Naive thymus-derived CD4-positive, alpha-beta T cell (primary cell): ENCODE measurements around the gene TET3. TPM values are rescaled to one million over a fixed set of nuclear protein-coding genes. Genes with fewer than 3 reads are reported as not detected.

Source experiments
- ATAC-seq: fragments of 150-1000 bp; cut with Tn5 transposase; 2 replicates; pipeline ENCODE4 v1.10.0; 2021; ENCODE audit warnings: mild to moderate bottlenecking, moderate library complexity
- CTCF ChIA-PET: fragments of 350-600 bp; sonication (Branson Sonifier 250); formaldehyde crosslinking; loops from one replicate; lab custom pipeline; 2021; ENCODE audit warnings: antibody characterized with exemption; lab: Charles Lee
- POLR2A ChIA-PET: fragments of 350-600 bp; sonication (Branson Sonifier 250); formaldehyde crosslinking; loops from one replicate; lab custom pipeline; 2021; ENCODE audit warnings: antibody characterized with exemption, inconsistent platforms; lab: Charles Lee
- DNase-seq, 9 donors: peaks; one replicate each; pipeline versions ENCODE4 v3.0.0 to v3.0.0-alpha.2; 2020 to 2022; ENCODE audit warnings: mixed read lengths in 1 of 9
- H3K27ac ChIP-seq: one replicate; pipeline ENCODE4 v1.7.0; 2013; ENCODE audit warnings: mild to moderate bottlenecking, low read depth, low read length, moderate library complexity
- H3K27me3 ChIP-seq, 2 donors: one replicate each; pipeline ENCODE4 v1.7.0; 2013; ENCODE audit warnings: low read length in 2 of 2, mild to moderate bottlenecking in 2 of 2, moderate library complexity in 2 of 2; ENCODE audit not compliant: control insufficient read depth in 2 of 2, insufficient read depth in 2 of 2
- H3K36me3 ChIP-seq, 3 experiments: 1 replicate in 2 of 3; 2 replicates in 1 of 3; pipeline ENCODE4 v1.7.0; 2013; ENCODE audit warnings: low read length in 3 of 3, mild to moderate bottlenecking in 3 of 3, moderate library complexity in 1 of 3; ENCODE audit not compliant: insufficient read depth in 3 of 3, control insufficient read depth in 2 of 3
- H3K4me1 ChIP-seq, 2 donors: one replicate each; pipeline ENCODE4 v1.7.0; 2013; ENCODE audit warnings: low read length in 2 of 2, mild to moderate bottlenecking in 2 of 2, moderate library complexity in 1 of 2; ENCODE audit not compliant: control insufficient read depth in 2 of 2, insufficient read depth in 2 of 2
- H3K4me3 ChIP-seq: 2 replicates; pipeline ENCODE4 v1.7.0; 2013; ENCODE audit warnings: mild to moderate bottlenecking, low read length
- H3K9me3 ChIP-seq, 3 experiments: 1 replicate in 2 of 3; 2 replicates in 1 of 3; pipeline ENCODE4 v1.7.0; 2013; ENCODE audit warnings: low read length in 3 of 3; ENCODE audit not compliant: control insufficient read depth in 2 of 3
- H3K27ac Mint-ChIP-seq, 9 donors: one replicate each; pipeline ENCODE4 v1.8.0; 2020 to 2022; ENCODE audit warnings: mixed read lengths in 9 of 9, mild to moderate bottlenecking in 8 of 9, moderate library complexity in 5 of 9, inconsistent platforms in 2 of 9
- H3K27me3 Mint-ChIP-seq, 5 donors: one replicate each; pipeline ENCODE4 v1.8.0; 2021 to 2022; ENCODE audit warnings: mixed read lengths in 5 of 5, mild to moderate bottlenecking in 1 of 5
- H3K36me3 Mint-ChIP-seq, 5 donors: one replicate each; pipeline ENCODE4 v1.8.0; 2020 to 2022; ENCODE audit warnings: mixed read lengths in 5 of 5, mild to moderate bottlenecking in 3 of 5, inconsistent platforms in 1 of 5
- H3K4me1 Mint-ChIP-seq, 7 donors: one replicate each; pipeline ENCODE4 v1.8.0; 2020 to 2022; ENCODE audit warnings: mixed read lengths in 7 of 7, mild to moderate bottlenecking in 3 of 7, inconsistent platforms in 1 of 7
- H3K4me3 Mint-ChIP-seq, 10 donors: one replicate each; pipeline ENCODE4 v1.8.0; 2020 to 2022; ENCODE audit warnings: mild to moderate bottlenecking in 10 of 10, mixed read lengths in 10 of 10, moderate library complexity in 6 of 10, inconsistent platforms in 2 of 10
- H3K9me3 Mint-ChIP-seq, 11 donors: one replicate each; pipeline ENCODE4 v1.8.0; 2020 to 2022; ENCODE audit warnings: mixed read lengths in 11 of 11, mild to moderate bottlenecking in 4 of 11, inconsistent platforms in 1 of 11, moderate library complexity in 1 of 11
- intact Hi-C, 2 donors: fragments of 100-400 bp; cut with micrococcal nuclease; formaldehyde crosslinking; loops; one replicate each; pipeline ENCODE4 v1.15.1; 2023
- polyA plus RNA-seq, 2 donors: library from polyadenylated mRNA; unstranded; fragments of 300-500 nt; fragmentation: Illumina TruSeq; gene quantifications; one replicate each; pipeline ENCODE4 v1.2.3, GENCODE V29; 2021
- total RNA-seq, 6 experiments: library from RNA in 5 of 6; stranded (reverse) in 5 of 6; gene quantifications; 1 replicate in 5 of 6; 2 replicates in 1 of 6; pipeline ENCODE4 v1.2.3 and lab custom pipeline; 2021 to 2026

Gene TET3
- total and polyA plus RNA-seq, 7 experiments from 2014 or later, result 0.77 to 38.6 (median 24.9) TPM

DNA sequence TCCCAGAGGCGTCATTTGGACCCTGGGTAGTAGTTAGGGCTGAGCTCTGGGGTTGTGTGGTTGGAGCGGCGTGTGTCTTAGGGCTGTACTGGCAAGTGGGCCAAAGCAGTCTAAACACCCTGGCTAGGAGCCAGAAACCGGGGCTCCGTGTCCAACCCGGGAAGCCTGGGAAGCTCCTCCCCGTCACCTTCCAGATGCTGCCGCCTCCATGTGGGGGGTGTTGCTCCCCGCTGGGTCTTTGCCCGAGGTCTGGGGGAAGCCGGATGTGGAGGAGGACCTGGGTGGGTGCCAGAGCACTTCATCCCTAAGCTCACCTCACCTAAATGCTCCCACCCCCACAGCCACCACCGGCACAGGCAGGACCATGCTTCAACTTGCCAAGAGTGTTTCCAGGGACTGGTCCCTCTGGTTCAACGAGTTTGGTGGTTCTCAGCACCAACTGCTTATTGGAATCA lies 25.4 kb downstream of the TET3 start:
- Histone ChIP-seq H3K27me3 (no peaks in the 10 kb centered on the region), H3K4me1 (no peaks in the 10 kb centered on the region), H3K27ac (no peak overlapping the region), H3K36me3 (peaks cover 0 to 26% (median 0%) of the 10 kb centered on the region in 3 experiments), H3K4me3 (no peak overlapping the region), H3K9me3 (no peaks in the 10 kb centered on the region)
- peaks cover 0 to 37% (median 3%) of the 10 kb centered on the region in 5 donors for H3K36me3 Mint-ChIP-seq
- no peak for DNase-seq
- no peak overlapping the region for H3K4me3 Mint-ChIP-seq
- intact Hi-C loops, result no loop called here
- no peaks in the 10 kb centered on the region for H3K9me3 Mint-ChIP-seq
- POLR2A ChIA-PET, result no interaction called here
- H3K27me3 Mint-ChIP-seq, result no peaks in the 10 kb centered on the region
- peak overlapping the region in 6 of 9 donors; percentile 9 to 82 (median 48) for H3K27ac Mint-ChIP-seq
- CTCF ChIA-PET, result interaction anchor here (0.9 kb wide), 1 partner anchor 10 kb away, joined by 3 read pairs; no protein-coding TSS in a partner anchor
- H3K4me1 Mint-ChIP-seq, result peaks cover 12 to 65% (median 53%) of the 10 kb centered on the region in 7 donors
- ATAC-seq, result no peak

DNA sequence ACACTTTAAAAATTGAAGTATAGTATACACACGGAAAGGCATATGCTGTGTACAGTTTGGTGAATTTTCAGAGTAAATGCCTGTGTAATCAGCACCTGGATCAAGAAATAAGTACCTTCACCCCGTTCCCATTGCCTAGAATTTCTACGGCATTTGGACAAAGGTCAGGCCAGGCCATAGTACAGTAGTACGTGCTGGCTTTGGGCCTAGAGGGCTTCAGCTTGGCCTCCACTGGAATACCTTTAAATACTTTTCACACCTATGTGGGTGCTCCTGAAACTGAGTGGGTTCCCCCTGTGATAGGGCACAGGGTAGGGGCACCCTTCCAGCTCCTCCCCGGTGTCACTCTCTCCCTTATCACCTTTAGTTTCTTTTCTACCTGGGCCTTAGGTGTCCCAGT lies 26.5 kb downstream of the TET3 start:
- POLR2A ChIA-PET, result no interaction called here
- no peaks in the 10 kb centered on the region for H3K9me3 ChIP-seq

GRCh38 chr2:74014813-74015212 lies 30.1 kb downstream of the TET3 start:
- ATAC-seq, result no peak
- no peak overlapping the region for H3K27ac Mint-ChIP-seq
- H3K27me3 Mint-ChIP-seq, result no peaks in the 10 kb centered on the region
- H3K4me1 Mint-ChIP-seq, result peaks cover 10 to 54% (median 41%) of the 10 kb centered on the region in 7 donors
- Histone ChIP-seq H3K9me3 (no peaks in the 10 kb centered on the region), H3K4me1 (peaks cover 0 to 5% of the 10 kb centered on the region in 2 donors), H3K36me3 (peaks cover 0 to 7% (median 0%) of the 10 kb centered on the region in 3 experiments), H3K27ac (no peak overlapping the region), H3K4me3 (no peak overlapping the region), H3K27me3 (no peaks in the 10 kb centered on the region)
- CTCF ChIA-PET, result no interaction called here
- intact Hi-C loops, result loop anchor here in 1 of 2 donors (5.0 kb wide), 1 partner anchor 37 kb away; no protein-coding TSS in a partner anchor
- POLR2A ChIA-PET, result interaction anchor here (0.5 to 1.3 kb wide), 2 partner anchors 10 to 11 kb away, joined by 3 to 4 read pairs; no protein-coding TSS in a partner anchor
- no peaks in the 10 kb centered on the region for H3K9me3 Mint-ChIP-seq
- no peak overlapping the region for H3K4me3 Mint-ChIP-seq
- no peak for DNase-seq
- H3K36me3 Mint-ChIP-seq, result peaks cover 0 to 14% (median 0%) of the 10 kb centered on the region in 5 donors

More for the DNA sequence above, 26.5 kb downstream of the TET3 start:
- H3K36me3 Mint-ChIP-seq, result peaks cover 0 to 29% (median 0%) of the 10 kb centered on the region in 5 donors
- DNase-seq (no peak), ATAC-seq (no peak)
- H3K9me3 Mint-ChIP-seq, result no peaks in the 10 kb centered on the region
- no peaks in the 10 kb centered on the region for H3K27me3 Mint-ChIP-seq
- no peaks in the 10 kb centered on the region for H3K4me1 ChIP-seq
- H3K4me1 Mint-ChIP-seq, result peaks cover 4 to 56% (median 44%) of the 10 kb centered on the region in 7 donors
- peaks cover 0 to 14% (median 0%) of the 10 kb centered on the region in 3 experiments for H3K36me3 ChIP-seq
- peak overlapping the region in 3 of 9 donors; percentile 32 to 62 (median 61) for H3K27ac Mint-ChIP-seq
- no peaks in the 10 kb centered on the region for H3K27me3 ChIP-seq
- no peak overlapping the region for H3K4me3 ChIP-seq
- no peak overlapping the region for H3K4me3 Mint-ChIP-seq
- intact Hi-C loops, result no loop called here
- CTCF ChIA-PET, result interaction anchor here (0.6 kb wide), 1 partner anchor 160 kb away, joined by 5 read pairs; no protein-coding TSS in a partner anchor
- no peak overlapping the region for H3K27ac ChIP-seq

GRCh38 chr2:74017223-74017622 lies 32.5 kb downstream of the TET3 start:
- Mint-ChIP-seq H3K9me3 (no peaks in the 10 kb centered on the region), H3K4me1 (peaks cover 23 to 70% (median 57%) of the 10 kb centered on the region in 7 donors), H3K27me3 (no peaks in the 10 kb centered on the region), H3K36me3 (peaks cover 0 to 8% (median 0%) of the 10 kb centered on the region in 5 donors), H3K4me3 (no peak overlapping the region), H3K27ac (peak overlapping the region in 4 of 9 donors; percentile 5 to 40 (median 32))
- intact Hi-C loops, result loop anchor here in 1 of 2 donors (5.0 kb wide), 1 partner anchor 35 kb away; no protein-coding TSS in a partner anchor
- DNase-seq (no peak), ATAC-seq (peak; percentile 70)
- Histone ChIP-seq H3K27me3 (no peaks in the 10 kb centered on the region), H3K4me1 (peaks cover 2 to 22% of the 10 kb centered on the region in 2 donors), H3K36me3 (no peaks in the 10 kb centered on the region), H3K4me3 (no peak overlapping the region), H3K27ac (no peak overlapping the region), H3K9me3 (no peaks in the 10 kb centered on the region)
- ChIA-PET CTCF (no interaction called here), POLR2A (no interaction called here)

DNA sequence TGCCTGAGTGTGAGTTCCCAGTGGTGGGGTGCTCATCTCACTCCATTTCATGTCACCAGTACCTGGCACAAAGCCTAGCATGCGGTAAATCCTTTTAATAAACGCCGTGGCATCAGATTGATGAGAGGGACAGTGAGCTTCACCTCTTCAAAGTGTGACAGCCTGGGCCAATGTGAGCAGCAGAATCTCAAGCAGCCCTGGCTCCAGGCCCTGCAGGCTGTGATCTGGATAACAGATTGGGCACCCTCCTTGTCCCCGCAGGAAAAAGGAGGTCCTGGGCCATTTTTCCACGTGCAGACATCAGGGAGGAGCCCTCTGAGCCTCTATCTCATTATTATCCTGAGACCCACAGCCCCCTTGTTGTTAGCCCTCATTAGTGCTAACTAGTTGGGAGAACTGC lies 34.8 kb downstream of the TET3 start:
- peak overlapping the region in 7 of 9 donors; percentile 2 to 83 (median 69) for H3K27ac Mint-ChIP-seq
- DNase-seq (no peak), ATAC-seq (no peak)
- CTCF ChIA-PET, result interaction anchor here (0.9 kb wide), 1 partner anchor 10 kb away, joined by 3 read pairs; no protein-coding TSS in a partner anchor
- Histone ChIP-seq H3K27me3 (no peaks in the 10 kb centered on the region), H3K27ac (no peak overlapping the region), H3K4me1 (peaks cover 3 to 26% of the 10 kb centered on the region in 2 donors), H3K4me3 (no peak overlapping the region), H3K36me3 (no peaks in the 10 kb centered on the region), H3K9me3 (no peaks in the 10 kb centered on the region)
- POLR2A ChIA-PET, result interaction anchor here (0.7 to 1.4 kb wide), 2 partner anchors 34 to 271 kb away, joined by 3 read pairs; no protein-coding TSS in a partner anchor
- intact Hi-C loops, result loop anchor here in 1 of 2 donors (5.0 kb wide), 1 partner anchor 33 kb away; no protein-coding TSS in a partner anchor
- peaks cover 0 to 5% (median 0%) of the 10 kb centered on the region in 5 donors for H3K36me3 Mint-ChIP-seq
- peaks cover 30 to 70% (median 64%) of the 10 kb centered on the region in 7 donors for H3K4me1 Mint-ChIP-seq
- no peaks in the 10 kb centered on the region for H3K27me3 Mint-ChIP-seq
- no peak overlapping the region for H3K4me3 Mint-ChIP-seq
- H3K9me3 Mint-ChIP-seq, result no peaks in the 10 kb centered on the region

GRCh38 chr2:74020702-74021406 lies 36.1 kb downstream of the TET3 start:
- Histone ChIP-seq H3K4me3 (no peak overlapping the region), H3K27ac (peak overlapping the region; percentile 25), H3K4me1 (peaks cover 3 to 34% of the 10 kb centered on the region in 2 donors), H3K36me3 (no peaks in the 10 kb centered on the region), H3K27me3 (no peaks in the 10 kb centered on the region), H3K9me3 (no peaks in the 10 kb centered on the region)
- ChIA-PET POLR2A (interaction anchor here (0.9 to 1.7 kb wide), 3 partner anchors 11 to 36 kb away, joined by 3 to 5 read pairs (median 4); no protein-coding TSS in a partner anchor), CTCF (interaction anchor here (0.5 kb wide), 1 partner anchor 56 kb away, joined by 3 read pairs; no protein-coding TSS in a partner anchor)
- peaks cover 0 to 5% (median 0%) of the 10 kb centered on the region in 5 donors for H3K36me3 Mint-ChIP-seq
- intact Hi-C loops, result no loop called here
- no peaks in the 10 kb centered on the region for H3K27me3 Mint-ChIP-seq
- ATAC-seq (peak; percentile 78), DNase-seq (no peak)
- H3K4me3 Mint-ChIP-seq, result peak overlapping the region in 5 of 10 donors; percentile 41 to 65 (median 49)
- peaks cover 39 to 78% (median 68%) of the 10 kb centered on the region in 7 donors for H3K4me1 Mint-ChIP-seq
- H3K9me3 Mint-ChIP-seq, result no peaks in the 10 kb centered on the region
- H3K27ac Mint-ChIP-seq, result peak overlapping the region in 7 of 9 donors; percentile 61 to 87 (median 69)
